HEK293 (cell line): ENCODE measurements around the gene MITF.
A peak's percentile ranks its signal among the peaks of the same experiment; 100 is the strongest.

ENCODE experiments used
- CTCF ChIA-PET: fragments of 350-600 bp; formaldehyde crosslinking; extraction: SDS; loops from one replicate; lab custom pipeline; 2021; ENCODE audit warnings: antibody characterized with exemption; lab: Yijun Ruan, JAX
- POLR2A ChIA-PET: fragments of 300-600 bp; formaldehyde crosslinking; extraction: SDS; loops from one replicate; lab custom pipeline; 2020; ENCODE audit warnings: antibody characterized with exemption, inconsistent platforms; lab: Yijun Ruan, JAX
- H3K27ac ChIP-seq: fragments of 200-500 bp; sonication (Bioruptor generic); 2 replicates; pipeline ENCODE4 v1.5.1; 2014; ENCODE audit warnings: low read depth, low read length, control low read depth, inconsistent platforms; ENCODE audit errors: extremely low read depth
- H3K36me3 ChIP-seq, 2 experiments: fragments of 200-500 bp in 1 of 2; sonication (Bioruptor generic) in 1 of 2; 1 replicate in 1 of 2; 2 replicates in 1 of 2; pipeline ENCODE4 v1.5.1; 2014 to 2017; ENCODE audit warnings: inconsistent platforms in 2 of 2, low read length in 2 of 2; ENCODE audit not compliant: control insufficient read depth in 2 of 2, insufficient read depth in 1 of 2
- H3K4me1 ChIP-seq: fragments of 200-500 bp; sonication (Bioruptor generic); 2 replicates; pipeline ENCODE4 v1.5.1; 2014; ENCODE audit warnings: mild to moderate bottlenecking, low read length, inconsistent platforms; ENCODE audit not compliant: control insufficient read depth, insufficient read depth
- H3K4me3 ChIP-seq: 2 replicates; pipeline ENCODE4 v1.5.1; 2011; ENCODE audit warnings: low read depth, mild to moderate bottlenecking, control low read depth, low read length, moderate library complexity
- H3K9me3 ChIP-seq: fragments of 200-500 bp; sonication (Bioruptor generic); 2 replicates; pipeline ENCODE4 v1.5.1; 2014; ENCODE audit warnings: low read depth, low read length, inconsistent platforms; ENCODE audit not compliant: control insufficient read depth, insufficient read depth
- BCL6B ChIP-seq: fragments of 450-650 bp; formaldehyde crosslinking; IDR thresholded peaks from 2 replicates; pipeline ENCODE4 v1.5.1; 2017; ENCODE audit warnings: missing biosample characterization, missing genetic modification characterization
- CTCF ChIP-seq: fragments of 450-650 bp; formaldehyde crosslinking; IDR thresholded peaks from 2 replicates; pipeline ENCODE4 v1.5.1; 2016; ENCODE audit warnings: missing biosample characterization, missing genetic modification characterization
- GLI2 ChIP-seq: fragments of 450-650 bp; formaldehyde crosslinking; IDR thresholded peaks from 2 replicates; pipeline ENCODE4; 2017; ENCODE audit warnings: missing biosample characterization, missing genetic modification characterization, low read depth, borderline replicate concordance
- GLIS1 ChIP-seq: fragments of 450-650 bp; formaldehyde crosslinking; IDR thresholded peaks from 2 replicates; pipeline ENCODE4 v1.5.1; 2016; ENCODE audit warnings: missing biosample characterization, missing genetic modification characterization
- GLIS2 ChIP-seq: fragments of 450-650 bp; formaldehyde crosslinking; IDR thresholded peaks from 2 replicates; pipeline ENCODE4 v1.5.1; 2016; ENCODE audit warnings: missing biosample characterization, missing genetic modification characterization
- SP2 ChIP-seq: fragments of 450-650 bp; formaldehyde crosslinking; IDR thresholded peaks from 2 replicates; pipeline ENCODE4 v1.5.1; 2016; ENCODE audit warnings: missing biosample characterization, missing genetic modification characterization
- ZNF133 ChIP-seq: fragments of 450-650 bp; formaldehyde crosslinking; IDR thresholded peaks from 2 replicates; pipeline ENCODE4 v1.5.1; 2016; ENCODE audit warnings: missing biosample characterization, missing genetic modification characterization
- ZNF148 ChIP-seq: fragments of 450-650 bp; formaldehyde crosslinking; IDR thresholded peaks from 2 replicates; pipeline ENCODE4 v1.5.0; 2017; ENCODE audit warnings: missing biosample characterization, missing genetic modification characterization, borderline replicate concordance
- ZNF16 ChIP-seq: fragments of 450-650 bp; formaldehyde crosslinking; IDR thresholded peaks from 2 replicates; pipeline ENCODE4 v1.5.1; 2016; ENCODE audit warnings: low read depth, missing biosample characterization, missing genetic modification characterization
- ZNF174 ChIP-seq: fragments of 450-650 bp; formaldehyde crosslinking; IDR thresholded peaks from 2 replicates; pipeline ENCODE4 v1.5.0; 2017; ENCODE audit warnings: missing biosample characterization, mild to moderate bottlenecking, missing genetic modification characterization
- ZNF221 ChIP-seq: fragments of 450-650 bp; formaldehyde crosslinking; IDR thresholded peaks from 2 replicates; pipeline ENCODE4 v1.5.1; 2017; ENCODE audit warnings: missing biosample characterization, missing genetic modification characterization, borderline replicate concordance
- ZNF274 ChIP-seq, 2 experiments: fragments of 200-500 bp in 1 of 2; fragments of 450-650 bp in 1 of 2; sonication (Bioruptor generic) in 1 of 2; formaldehyde crosslinking in 1 of 2; IDR thresholded peaks; 2 replicates each; pipeline versions ENCODE4 v1.5.1 to v1.6.1; 2014 to 2016; ENCODE audit warnings: borderline replicate concordance in 1 of 2, inconsistent platforms in 1 of 2, low read length in 1 of 2, missing biosample characterization in 1 of 2, missing genetic modification characterization in 1 of 2
- ZNF518A ChIP-seq: fragments of 450-650 bp; formaldehyde crosslinking; conservative IDR thresholded peaks from 2 replicates; pipeline ENCODE4 v1.5.1; 2016; ENCODE audit warnings: low read depth, missing biosample characterization, missing genetic modification characterization
- ZSCAN23 ChIP-seq: fragments of 450-650 bp; formaldehyde crosslinking; IDR thresholded peaks from 2 replicates; pipeline ENCODE4 v1.5.1; 2016; ENCODE audit warnings: missing biosample characterization, missing genetic modification characterization
- ZSCAN5A ChIP-seq: fragments of 450-650 bp; formaldehyde crosslinking; IDR thresholded peaks from 2 replicates; pipeline ENCODE4 v1.5.1; 2016; ENCODE audit warnings: missing biosample characterization, missing genetic modification characterization

Gene MITF

GRCh38 chr3:69890084-69890483 lies 150.8 kb downstream of the MITF start:
- Histone ChIP-seq H3K4me3 (no peak overlapping the region), H3K36me3 (no peaks in the 10 kb centered on the region)
- no peak for TF ChIP-seq GLI2
- TF ChIP-seq ZSCAN5A (tag by site-specific recombination) = no peak
- TF ChIP-seq SP2 (tag by site-specific recombination) = no peak
- no peak for TF ChIP-seq ZNF221 (tag by site-specific recombination)
- TF ChIP-seq ZNF133 = no peak
- no peak for TF ChIP-seq ZNF274 (IDR thresholded peaks at IDR 0.05; ENCODE audit: low read length)
- no peak for TF ChIP-seq ZNF274 (tag by site-specific recombination; IDR thresholded peaks at IDR 0.05; ENCODE audit: borderline replicate concordance)
- TF ChIP-seq ZSCAN23 (tag by site-specific recombination) = no peak
- TF ChIP-seq ZNF16 = no peak
- TF ChIP-seq GLIS2 (tag by site-specific recombination) = no peak
- no peak for TF ChIP-seq ZNF174 (tag by site-specific recombination)
- no peak for TF ChIP-seq ZNF518A (tag by site-specific recombination)
- TF ChIP-seq ZNF148 (tag by site-specific recombination) = no peak
- TF ChIP-seq GLIS1 = no peak
- TF ChIP-seq, all 188 proteins: peak for 0
- ChIA-PET CTCF (no interaction called here), POLR2A (no interaction called here)
- Histone ChIP-seq H3K4me1 (no peaks in the 10 kb centered on the region), H3K27ac (no peak overlapping the region), H3K9me3 (no peaks in the 10 kb centered on the region)

- TF ChIP-seq BCL6B (tag by site-specific recombination) = peak; percentile 22; the same call in 1 of the 2 replicates
- TF ChIP-seq CTCF (tag by site-specific recombination) = no peak
- Histone ChIP-seq H3K4me3 (no peak overlapping the region), H3K27ac (no peak overlapping the region), H3K36me3 (no peaks in the 10 kb centered on the region), H3K9me3 (no peaks in the 10 kb centered on the region), H3K4me1 (no peaks in the 10 kb centered on the region)
- ChIA-PET CTCF (interaction anchor here (0.9 kb wide), 1 partner anchor 98 kb away, joined by 3 read pairs; no protein-coding TSS in a partner anchor), POLR2A (no interaction called here)
Observed at GRCh38 chr3:69890691-69891090, 151.4 kb downstream of the MITF start.
